Kasumi-1 (cell line): ENCODE data around the gene ZNF101.

Source experiments
- DNase-seq, 2 experiments: peaks; one replicate each; lab custom pipeline; 2025; lab: John Stamatoyannopoulos, UW

Gene ZNF101

DNA sequence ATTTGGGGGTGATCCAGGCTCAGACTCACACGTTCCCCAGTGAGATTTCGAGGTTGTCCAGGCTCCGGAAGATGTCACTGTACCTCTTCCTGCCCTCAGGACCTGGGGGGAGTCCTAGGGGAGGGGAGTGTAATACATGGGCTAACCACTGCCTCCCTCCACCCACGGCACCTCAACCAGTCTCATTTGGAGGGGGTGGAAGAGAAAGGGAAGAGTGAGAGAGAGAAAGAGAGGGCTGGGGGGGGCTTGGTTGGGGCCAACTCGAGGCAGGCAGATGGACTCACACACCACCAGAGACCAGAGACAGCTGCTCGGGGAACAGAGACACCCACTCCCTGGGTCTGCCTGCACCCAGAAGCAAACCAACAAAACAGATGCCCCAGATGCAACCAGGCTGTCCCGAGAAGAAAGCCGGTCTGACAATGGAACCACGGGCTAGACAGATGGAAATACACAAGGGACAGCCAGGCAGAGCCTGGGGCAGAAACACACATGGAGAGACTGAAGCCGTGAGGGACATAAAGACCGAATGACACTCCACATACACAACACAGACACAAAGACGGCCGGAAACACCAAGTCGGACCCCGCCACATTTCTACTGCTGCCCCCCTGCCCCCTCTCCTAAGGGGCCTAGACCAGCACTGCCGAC, 26.0 kb upstream of the ZNF101 start:
- DNase-seq: peak; percentile 46 to 54

DNA sequence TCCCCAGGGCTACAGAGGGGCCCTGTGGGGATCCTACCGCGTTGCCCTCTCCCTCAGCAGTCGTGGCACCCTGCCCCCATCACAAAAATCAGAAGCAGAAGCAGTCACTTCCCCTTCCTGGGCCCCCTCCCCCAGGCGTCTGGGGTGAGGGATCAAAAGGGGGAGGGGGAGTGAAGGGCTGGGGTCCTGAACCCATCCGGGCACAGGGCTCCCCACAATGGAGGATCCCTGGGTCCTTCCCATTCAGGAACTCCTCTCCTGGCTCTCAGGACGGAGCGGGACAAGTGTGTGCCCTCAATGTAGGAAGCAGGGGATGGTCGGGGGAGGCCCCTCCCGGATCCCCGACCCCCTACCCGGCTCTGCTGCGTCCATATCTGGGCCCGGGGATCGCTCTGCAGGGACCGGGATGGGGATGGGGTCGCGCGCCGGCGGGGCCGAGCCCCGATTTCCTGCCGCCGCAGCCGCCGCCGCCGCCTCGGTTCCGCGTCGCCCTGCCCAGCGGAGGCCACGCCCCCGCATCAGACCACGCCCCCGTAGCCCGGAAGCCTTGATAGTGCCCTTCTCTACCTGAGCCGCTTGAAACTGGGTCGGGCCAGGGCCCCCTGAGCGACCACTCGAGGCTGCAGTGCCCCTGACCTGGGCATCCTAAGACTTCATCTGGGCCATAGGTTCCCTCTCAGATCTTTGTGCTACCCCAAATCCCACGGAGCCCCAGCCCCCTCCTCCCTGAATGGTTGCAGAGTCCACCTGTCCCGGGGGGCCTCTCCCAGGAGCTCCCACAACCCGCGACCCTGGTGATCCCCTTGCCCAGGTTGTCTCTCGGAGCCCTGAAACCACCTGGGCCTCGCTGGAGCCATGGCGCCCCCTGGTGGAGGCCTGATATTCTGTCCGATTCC, 25.2 kb upstream of the ZNF101 start, which contains the start of gene GMIP:
TSS of gene GMIP (minus strand) at position 500 of the 896 bp plus-strand sequence. CDS start at position 372, 128 bp downstream.
- peak; percentile 54 for DNase-seq

GRCh38 chr19:19644054-19644388, 24.6 kb upstream of the ZNF101 start:
- no peak for DNase-seq

GRCh38 chr19:19645233-19645870, 23.3 kb upstream of the ZNF101 start:
- no peak for DNase-seq

GRCh38 chr19:19647037-19647835, 21.4 kb upstream of the ZNF101 start:
- DNase-seq: no peak

- no peak for DNase-seq
Observed at GRCh38 chr19:19649155-19649554, 19.5 kb upstream of the ZNF101 start.

DNA sequence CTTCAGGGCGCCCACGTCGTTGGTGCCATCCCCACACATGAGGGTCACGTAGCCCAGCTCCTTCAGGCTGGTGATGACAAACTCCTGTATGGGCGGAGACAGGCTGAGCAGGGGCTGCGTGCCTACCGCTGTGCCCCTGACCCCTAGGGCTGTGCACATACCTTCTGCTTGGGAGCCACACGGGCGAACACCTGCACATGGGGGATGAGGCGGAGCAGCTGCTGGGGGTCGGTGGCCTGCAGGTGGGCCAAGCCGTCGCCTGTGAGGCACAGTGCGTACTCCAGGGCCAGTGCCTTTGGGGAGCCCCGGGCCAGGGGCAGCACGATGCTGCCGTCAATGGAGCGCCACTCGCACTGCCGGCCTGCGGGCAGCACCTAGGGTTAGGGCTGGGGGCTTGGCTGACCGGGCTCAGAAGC, 19.1 kb upstream of the ZNF101 start:
- no peak for DNase-seq

DNA sequence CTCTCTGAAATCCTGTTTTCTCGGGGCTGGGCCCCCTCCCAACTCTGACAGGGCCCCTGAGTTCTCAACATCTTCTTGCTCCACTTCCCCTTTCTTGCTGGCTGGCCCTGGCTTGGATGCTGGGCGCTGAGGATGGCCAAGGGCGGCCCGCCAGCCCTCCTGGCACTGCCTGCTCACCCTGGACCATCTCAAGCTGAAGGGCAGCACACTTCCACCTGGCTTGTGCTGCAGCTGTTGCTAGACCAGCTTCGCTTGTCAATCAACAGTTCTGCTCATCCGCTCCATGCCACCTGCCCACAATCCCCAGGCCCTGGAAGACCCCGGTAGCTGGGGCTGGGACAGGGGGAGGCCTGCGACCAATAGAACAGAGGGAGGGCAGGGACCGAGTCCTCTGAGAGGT, 18.3 kb upstream of the ZNF101 start:
- DNase-seq: peak; percentile 28 to 43

DNA sequence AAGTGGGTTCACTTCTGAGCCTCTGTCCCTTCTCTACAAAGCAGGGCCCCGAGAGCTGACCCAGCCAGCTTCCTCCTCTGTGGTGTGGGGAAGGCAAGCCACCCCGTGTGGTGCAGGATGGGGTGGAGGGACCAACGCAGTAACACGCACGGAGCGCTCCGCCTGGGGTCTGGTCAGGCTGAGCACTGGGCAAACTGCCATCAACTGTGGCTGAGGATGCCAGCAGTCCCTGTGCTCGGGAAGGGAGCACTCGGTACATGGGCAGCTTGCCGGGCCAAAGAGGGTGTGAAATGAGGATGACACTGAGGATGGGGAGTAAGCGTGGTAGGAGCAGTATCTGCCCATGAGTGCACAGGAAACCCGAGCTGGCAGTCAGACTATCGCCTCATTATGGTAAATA, 17.6 kb upstream of the ZNF101 start:
- DNase-seq: no peak

- no peak for DNase-seq
Observed at GRCh38 chr19:19652482-19653295, 15.9 kb upstream of the ZNF101 start.

DNA sequence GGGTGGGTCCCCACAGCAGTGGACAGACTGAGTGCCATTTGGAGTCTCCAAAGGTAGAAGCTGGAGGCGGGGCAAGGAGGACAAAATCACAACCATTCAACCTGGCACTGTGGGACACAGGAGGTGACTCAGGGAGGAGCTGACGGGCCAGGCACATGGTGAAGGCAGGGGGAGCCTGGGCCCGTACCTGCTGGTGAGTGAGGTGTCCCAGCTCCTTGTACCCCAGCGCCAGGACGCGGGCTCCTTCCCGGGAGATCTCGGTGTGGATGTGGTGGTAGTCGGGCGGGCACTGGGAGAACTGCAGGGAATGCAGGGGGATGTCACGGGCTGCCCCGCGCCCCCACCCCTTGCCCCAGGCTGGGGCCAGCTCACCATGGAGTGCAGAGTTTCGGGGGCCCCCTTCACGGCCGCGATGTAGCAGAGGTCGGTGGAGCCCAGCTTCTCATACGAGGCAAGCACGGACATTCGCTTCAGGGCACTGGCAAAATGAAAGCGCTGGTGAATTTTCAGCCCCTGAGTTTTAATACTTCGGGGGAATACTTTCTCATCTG, 15.0 kb upstream of the ZNF101 start:
- no peak for DNase-seq

GRCh38 chr19:19654441-19654840, 14.2 kb upstream of the ZNF101 start:
- DNase-seq: no peak

- no peak for DNase-seq
Observed at GRCh38 chr19:19655051-19655594, 13.5 kb upstream of the ZNF101 start.

- DNase-seq: no peak
Observed at GRCh38 chr19:19655641-19656343, 12.8 kb upstream of the ZNF101 start.

DNA sequence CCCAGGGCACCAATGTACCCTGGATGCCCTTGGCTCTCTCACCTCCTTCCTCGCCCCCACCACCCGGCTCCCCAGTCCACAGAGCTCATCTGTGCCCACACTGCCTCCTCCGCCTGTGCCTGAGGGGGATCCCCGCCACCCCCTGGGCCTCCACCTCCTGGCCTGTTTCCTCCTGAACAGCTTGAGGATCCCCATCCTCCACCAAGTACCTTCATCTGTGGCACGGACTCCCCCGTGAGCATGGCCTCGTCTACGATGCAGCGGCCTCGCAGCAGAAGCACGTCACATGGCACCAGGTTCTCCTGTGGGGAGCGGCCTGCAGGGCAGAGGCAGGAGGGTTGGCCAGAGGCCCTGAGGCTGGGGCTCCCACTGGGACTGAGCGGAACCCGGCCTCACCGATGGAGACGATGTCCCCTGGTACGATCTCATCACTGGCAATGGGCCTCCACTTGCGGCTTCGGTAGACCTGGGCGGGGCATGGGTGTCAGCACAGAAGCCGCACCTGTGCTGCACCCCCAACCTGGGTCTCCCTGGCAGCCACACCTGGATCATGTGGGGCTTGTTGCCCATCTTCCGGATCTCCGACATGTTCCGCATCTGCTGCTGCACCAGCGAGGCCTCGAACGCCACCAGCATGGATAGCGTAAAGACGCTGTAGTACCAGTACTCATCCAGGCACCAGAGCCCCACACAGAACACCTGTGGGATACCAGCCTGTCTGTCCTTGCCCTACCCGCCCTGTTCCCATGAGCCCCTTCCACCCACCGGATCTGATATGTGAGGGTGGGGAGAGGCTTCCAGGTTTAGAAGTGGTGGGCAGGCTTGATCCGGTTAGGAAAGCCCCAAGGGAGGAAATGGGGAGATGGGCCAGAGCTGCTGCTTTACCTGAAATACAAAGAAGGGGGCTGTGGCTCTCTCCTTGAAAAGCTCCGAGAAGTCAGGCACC, 11.9 kb upstream of the ZNF101 start:
- no peak for DNase-seq

DNA sequence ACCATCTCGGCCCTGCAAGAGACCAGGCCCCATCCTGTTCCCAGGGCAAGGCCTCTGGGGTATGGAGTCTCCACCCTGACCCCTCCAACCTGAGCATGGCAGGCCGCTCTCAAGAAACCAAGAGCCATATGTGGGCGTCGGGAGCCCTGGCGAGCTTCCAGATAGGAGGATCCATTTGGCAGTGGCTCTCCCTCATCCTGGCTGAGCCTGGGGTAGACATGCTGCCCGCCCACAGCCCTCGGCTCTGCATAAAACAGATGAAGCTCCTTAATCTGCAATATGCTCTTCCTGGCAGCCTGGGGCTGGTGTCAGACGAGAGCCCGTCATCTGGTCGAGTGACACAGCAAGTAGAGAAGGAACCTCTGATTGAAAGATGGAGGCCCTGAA, 11.2 kb upstream of the ZNF101 start:
- no peak for DNase-seq

DNA sequence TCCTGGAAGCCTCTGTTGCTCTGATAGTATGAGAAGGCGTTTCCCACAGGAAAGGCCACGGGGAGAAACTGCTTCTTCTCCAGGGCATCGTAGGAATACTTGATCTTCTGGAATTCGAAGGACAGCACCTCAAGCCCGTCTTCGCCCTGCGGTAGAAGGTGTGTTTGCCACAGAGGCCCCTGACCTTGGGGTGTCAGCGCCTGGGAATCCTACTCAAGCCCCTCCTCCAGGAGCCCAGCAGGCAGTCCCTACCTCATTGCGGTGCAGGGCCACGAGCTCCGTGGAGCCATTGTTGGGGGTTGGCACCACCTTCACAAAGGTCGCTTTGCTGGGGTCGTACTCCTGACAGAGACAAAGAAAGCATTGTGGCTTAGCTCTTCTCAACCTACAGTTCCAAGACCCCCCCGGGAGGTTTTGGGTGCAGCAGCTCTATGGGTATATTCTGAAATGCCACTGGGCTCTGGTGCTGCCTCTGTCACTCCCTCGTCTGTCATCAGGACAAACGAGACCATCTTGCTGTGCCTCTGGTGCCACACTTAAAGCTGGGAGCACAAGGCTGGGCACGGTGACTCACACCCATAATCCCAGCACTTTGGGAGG, 8.9 kb upstream of the ZNF101 start:
- no peak for DNase-seq

DNA sequence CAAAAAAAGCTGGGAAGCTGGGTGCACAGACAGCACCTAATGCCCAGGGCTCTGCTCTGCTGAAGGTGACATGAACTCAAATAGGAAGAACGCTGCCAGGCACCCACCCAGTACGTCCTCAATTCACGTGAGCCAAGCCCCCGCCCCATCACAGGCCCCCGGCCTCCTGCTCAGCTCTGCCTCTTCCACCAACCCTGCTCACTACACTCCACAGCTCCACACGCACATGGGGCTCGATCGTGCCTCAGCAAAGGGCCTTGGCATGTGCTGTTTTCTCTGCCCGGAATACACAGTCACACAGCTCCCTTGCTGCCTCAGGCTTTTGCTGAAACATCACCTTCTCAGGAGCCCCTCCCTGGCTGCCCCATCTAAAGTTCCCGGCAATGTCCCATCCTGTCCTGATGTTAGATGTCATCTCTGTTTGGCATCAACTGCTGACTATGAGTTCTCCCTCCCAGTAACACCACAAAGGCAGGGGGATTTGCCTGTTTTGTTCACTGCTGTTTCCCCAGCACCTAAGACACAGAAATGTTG, 7.4 kb upstream of the ZNF101 start:
- no peak for DNase-seq
